Hindlimb muscle (tissue), 1 donor: ENCODE measurements around the gene EZH1. TPM values are rescaled to one million over a fixed set of nuclear protein-coding genes. Genes with fewer than 3 reads are reported as not detected.

Source experiments
- DNase-seq: peaks from one replicate; pipeline ENCODE4 v3.0.0-alpha.2; 2013
- polyA plus RNA-seq: library from polyadenylated mRNA; unstranded; fragments of 120-200 nt; gene quantifications from one replicate; pipeline ENCODE4 v1.2.1, GENCODE V29; 2013; ENCODE audit not compliant: insufficient read length

EZH1 gene
- polyA plus RNA-seq, 1 donor = 27.3 TPM

DNA sequence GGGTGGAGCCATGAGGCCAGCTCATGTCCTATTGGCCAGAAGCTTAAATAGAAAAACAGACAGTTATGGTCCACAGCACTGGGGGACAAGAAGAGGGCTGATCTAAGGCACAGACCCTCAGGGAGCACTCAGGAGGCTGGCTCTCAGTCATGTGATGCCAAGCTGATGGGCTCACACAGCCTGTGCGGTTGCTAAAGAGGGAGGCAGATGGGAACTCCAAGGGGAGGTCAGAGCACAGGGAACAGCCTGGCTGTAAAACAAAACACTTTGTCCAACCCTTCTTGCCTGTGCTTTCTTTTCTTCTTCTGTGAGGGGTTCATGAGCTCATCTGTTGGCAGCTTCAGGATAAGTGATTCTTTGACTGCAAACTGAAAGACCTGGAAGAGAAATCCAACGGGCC is 35.3 kb downstream of the EZH1 start:
- no peak for DNase-seq

DNA sequence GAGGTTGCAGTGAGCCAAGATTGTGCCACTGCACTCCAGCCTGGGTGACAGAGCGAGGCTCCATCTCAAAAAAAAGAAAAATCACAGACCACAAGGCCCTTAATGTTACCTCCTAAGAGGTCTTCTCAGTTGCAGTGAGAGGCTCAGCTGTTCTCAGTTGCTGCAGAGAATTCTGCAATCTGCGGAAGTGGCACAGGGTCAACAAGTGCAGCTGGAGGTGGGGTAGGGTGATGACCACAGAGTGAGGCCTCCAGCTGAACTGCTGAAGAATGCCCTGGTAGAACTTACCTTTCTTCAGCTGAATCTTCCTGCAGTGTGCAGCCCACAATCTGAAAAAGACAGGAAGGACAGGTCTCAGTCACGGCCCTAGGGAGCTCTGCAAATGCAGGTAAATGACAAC is 36.3 kb downstream of the EZH1 start:
- DNase-seq = no peak

DNA sequence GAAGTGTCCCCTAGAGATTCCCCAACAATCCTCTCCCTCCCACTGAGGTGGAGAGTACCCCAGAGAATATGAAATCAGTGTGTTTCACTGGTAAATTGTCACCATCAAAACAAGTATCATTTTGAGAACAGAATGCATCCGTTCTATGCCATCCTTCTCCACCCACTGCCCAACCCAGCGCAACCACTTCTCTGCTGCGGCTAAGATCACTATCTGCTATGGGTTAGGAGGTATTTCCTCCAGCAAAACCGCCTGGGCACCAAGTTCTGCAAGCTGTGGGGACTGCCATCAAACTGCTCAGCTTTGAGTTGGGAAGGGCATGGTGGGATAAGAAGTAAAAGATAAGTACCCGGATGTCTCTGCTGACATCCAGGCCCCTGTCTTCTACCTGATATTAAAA is 38.1 kb downstream of the EZH1 start:
- DNase-seq = no peak

DNA sequence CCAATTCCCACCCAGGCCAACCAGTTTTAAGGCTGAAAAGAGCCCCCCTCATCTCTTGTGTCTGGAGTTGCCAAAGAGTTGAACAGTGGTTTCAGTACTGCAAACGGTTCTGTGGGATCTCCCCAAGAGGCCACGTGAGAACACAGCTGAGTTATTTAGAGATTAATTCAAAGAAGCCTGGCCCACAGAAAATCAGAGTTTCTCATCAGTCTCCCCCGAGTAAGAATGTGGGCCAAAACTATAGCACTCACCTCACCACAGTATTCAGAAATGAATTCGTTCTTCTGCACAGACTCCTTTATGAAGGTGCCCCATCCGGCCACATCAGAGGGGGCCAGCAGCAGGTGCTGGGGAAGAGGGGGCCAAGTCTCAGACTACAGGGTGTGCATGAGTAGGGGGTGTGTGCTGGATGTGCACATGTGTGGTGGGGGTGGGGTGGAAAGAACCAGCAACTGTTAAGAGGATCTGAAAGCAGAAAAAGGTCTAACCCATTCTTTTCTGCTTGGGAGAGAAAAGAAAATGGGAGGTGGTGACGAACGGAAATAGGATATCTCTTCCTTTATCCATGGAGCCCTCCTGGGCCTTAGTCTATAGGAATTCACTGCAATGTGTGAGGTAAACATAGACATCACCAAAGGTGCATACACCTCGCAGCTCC is 39.9 kb downstream of the EZH1 start:
- DNase-seq = no peak

DNA sequence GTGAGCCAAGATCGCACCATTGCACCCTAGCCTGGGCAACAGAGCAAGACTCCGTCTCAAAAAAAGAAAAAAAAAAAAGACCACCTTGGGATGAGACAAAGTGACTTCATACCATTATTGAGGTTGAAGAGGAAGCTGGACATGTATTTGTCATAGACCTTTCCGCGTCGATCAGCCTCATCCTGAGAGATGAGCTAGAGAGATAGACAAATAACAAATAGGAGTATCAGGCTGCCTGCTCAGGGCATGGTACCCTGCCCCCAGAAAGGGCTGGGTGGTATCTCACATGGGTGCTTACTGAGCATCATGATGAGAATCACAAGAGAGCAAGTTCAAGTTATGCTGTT is 40.4 kb downstream of the EZH1 start:
- DNase-seq = no peak

DNA sequence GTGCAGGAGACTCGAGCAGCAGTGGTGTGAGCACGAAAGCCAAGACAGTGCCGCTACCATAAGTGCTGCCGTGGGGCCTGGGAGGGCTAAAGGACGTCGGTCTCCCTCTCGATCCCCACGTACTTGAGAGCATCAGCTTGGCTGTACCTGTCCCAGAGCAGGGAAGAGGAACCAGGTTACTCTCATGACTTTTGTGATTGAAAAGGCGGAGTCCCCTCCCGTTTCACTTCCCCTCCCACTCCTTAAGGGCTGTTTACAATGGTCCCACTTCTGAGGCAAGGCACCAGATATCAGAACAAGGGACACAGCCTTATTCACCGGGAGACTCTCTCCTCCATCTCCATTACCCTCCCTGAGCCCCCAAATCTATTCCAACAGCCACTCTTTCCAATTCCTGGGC is 42.4 kb downstream of the EZH1 start:
- no peak for DNase-seq

DNA sequence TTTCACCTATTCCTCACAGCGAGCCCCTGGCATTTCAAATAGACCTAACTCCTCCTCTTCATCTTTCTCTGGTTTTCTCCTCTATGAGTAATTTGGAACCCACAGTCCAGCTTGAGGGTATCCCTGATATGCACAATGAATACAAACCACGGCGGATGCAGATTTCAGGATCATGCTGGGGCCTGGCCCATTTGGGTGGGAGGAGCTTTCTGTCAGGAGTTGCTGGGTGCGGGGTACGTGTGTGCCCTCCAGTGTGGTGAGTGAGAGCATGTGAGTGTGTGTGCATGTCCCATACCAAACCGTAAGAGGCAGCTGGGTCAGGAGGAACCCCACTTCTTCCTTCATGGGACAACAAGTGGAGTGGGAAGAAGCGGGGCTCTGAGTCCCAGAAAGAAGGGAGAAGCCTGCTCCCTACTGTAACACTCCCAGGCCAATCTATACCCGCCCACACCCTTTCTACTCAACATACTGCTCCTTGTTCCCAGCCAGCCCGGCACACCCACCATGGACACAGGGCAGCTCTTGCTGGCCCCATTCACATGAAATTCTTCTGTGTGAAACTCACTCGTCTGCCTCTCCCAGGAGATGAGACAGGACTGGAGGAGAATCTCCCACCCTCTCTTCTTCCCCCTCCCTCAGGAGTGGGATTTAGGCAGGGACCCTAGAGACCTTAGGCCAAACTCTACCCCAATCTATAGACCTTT is 44.1 kb downstream of the EZH1 start:
- no peak for DNase-seq

DNA sequence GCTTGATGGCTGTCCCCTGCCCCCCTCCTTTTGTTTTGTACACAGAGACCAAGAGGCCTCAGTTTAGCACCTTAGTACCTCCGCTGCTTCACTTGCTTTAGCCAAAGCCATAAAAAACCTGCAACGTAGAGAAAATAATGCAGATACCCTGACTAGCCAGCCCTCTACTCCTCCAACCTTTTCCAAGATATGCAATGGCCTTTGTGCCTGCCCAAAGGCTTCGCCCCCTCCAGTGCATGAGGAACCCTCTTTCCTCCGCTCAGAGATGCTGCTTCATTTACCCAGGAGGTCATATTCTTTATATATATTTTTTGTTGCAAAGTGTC is 45.5 kb downstream of the EZH1 start:
- no peak for DNase-seq

DNA sequence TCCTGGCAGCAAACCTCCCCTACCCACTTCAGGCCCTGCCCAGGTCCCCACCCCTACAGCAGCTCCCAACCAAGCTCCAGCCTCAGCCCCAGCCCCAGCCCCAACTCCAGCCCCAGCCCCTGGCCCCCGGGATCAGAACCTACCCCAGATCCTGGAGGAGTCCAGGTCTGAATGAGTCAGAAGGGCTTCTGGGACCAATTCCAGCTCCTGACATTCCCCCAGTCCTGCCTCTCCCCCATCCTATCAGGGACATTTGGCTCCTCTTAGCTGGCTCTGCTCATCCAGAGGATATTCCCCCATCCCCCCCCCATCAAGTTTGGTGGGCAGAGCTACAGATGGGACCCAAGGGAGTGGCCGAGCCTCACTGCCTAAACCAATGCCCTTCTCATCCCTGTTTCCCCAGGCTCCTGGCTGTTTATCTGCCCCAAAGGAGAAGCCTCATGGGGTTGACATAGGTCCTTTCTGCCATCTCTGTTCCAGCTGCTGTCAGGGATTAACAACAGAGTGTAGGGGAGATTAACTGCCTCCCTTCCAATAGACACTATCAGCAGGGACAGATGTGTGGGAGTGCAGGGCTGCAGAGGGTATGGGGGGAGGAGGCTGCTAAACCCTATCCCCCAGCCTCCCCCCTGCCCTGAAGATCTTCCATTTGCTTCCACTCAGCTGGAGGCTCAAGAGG is 46.0 kb downstream of the EZH1 start:
- no peak for DNase-seq

DNA sequence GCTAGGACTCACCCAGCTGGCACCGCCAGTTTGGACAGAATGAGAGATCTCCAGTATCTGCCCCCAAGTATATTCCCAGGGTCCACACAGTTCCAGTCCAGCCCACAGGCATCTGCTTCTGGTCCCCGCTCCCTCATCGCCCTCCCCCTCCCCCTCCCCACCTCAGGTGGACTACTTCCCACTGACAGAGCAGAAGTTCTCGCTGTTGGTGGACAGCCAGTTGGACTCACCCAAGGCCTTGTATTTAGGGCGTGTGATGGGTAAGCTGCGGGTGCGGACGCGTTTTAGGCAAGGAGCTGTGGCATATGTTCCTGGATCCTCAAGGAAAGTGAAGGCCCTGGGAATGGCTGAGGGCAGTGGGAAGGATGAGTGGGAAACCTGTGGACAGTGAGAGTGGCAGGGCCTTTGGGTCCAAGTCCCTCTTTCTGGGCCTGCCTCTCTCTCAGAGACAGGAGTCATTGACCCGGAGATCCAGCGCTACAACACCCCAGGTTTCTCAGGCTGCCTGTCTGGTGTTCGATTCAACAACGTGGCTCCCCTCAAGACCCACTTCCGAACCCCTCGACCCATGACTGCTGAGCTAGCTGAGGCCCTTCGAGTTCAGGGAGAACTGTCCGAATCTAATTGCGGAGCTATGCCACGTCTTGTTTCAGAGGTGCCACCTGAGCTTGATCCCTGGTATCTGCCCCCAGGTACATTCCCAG is 47.6 kb downstream of the EZH1 start:
- DNase-seq = no peak

DNA sequence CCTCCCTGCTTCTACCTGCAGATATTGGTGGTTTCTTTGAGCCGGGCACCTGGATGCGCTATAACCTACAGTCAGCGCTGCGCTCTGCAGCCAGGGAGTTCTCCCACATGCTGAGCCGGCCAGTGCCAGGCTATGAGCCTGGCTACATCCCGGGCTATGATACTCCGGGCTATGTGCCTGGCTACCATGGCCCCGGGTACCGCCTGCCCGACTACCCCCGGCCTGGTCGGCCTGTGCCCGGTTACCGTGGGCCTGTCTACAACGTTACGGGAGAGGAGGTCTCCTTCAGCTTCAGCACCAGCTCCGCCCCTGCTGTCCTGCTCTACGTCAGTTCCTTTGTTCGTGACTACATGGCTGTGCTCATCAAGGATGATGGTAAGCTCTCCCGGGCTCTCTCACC is 49.3 kb downstream of the EZH1 start:
- DNase-seq = no peak

DNA sequence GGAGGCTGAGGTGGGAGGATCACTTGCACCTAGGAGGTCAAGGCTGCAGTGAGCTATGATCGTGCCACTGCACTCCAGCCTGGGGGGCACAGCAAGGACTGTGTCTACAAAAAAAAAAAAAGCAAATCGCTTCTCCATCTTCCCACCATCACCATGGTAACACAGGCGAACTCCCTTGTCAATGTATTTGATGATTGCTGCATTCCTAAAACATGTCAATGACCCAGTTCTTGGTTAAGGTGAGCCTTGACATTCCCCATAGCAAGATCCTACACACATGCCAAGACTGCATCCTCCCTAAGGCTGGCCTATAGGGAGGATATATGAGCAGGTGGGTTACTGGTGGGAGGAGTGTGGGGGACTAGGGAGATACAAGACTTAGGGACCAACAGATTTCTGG is 50.3 kb downstream of the EZH1 start:
- no peak for DNase-seq

DNA sequence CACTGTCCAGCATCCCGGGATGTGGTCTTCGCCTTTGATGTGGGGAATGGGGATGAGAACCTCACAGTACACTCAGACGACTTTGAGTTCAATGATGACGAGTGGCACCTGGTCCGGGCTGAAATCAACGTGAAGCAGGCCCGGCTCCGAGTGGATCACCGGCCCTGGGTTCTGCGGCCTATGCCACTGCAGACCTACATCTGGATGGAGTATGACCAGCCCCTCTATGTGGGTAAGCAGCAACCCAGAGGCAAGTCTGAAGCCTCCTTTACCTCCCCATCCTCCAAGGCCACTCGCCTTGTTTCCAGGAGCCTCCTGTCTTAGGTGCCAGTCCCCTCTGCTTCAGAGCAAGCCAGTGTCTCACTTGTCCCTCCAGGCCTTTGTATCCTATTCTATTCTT is 52.4 kb downstream of the EZH1 start:
- no peak for DNase-seq

DNA sequence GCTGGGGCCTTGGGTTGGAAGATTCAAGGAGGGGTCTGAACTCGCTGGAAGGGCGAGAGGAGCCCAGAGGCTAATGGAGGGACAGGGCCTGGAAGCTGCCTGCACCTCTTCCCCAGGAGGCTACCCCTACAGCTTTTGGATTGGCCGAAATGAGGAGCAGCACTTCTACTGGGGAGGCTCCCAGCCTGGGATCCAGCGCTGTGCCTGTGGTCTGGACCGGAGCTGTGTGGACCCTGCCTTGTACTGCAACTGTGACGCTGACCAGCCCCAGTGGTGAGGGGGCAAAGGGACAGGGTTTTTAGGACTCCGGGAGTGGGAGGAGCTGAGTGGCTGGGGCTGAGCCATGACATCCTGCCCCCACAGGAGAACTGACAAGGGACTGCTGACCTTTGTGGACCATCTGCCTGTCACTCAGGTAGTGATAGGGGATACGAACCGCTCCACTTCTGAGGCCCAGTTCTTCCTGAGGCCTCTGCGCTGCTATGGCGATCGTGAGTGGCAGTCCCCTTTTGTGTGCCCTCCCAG is 53.8 kb downstream of the EZH1 start:
- DNase-seq = no peak

DNA sequence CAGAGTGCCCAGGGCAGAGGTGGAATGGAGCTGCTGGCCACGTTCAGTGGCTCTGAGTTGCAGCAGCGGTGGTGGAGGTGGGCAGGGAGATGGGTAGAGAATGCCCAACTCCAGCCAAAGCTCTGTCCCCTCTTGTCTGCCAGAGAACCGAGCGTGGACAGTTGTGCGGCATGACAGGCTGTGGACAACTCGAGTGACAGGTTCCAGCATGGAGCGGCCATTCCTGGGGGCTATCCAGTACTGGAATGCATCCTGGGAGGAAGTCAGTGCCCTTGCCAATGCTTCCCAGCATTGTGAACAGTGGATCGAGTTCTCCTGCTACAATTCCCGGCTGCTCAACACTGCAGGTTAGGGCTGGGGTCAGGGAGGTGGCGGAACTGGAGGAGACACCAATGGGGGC is 54.2 kb downstream of the EZH1 start:
- no peak for DNase-seq

DNA sequence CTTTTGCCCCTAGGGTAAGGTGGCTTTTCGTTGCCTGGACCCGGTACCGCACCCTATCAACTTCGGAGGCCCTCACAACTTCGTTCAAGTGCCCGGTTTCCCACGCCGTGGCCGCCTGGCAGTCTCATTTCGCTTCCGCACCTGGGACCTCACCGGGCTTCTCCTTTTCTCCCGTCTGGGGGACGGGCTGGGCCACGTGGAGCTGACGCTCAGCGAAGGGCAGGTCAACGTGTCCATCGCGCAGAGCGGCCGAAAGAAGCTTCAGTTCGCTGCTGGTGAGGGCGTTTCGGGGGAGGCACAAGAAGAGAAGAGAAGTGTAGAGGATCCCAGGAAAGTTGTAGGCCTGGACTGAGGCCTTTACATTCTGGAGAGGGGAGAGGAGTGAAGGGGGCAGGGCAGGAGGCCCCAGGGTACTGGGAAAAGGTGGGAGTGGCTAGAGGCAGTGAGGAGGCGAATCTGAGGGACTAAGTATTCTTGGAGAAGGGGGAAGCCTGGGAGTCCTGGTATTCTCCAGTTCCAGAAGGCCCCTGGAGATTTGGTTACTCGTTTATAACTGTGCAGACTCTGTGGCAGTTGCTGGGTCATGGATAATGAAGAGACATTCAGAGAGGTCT is 57.0 kb downstream of the EZH1 start:
- DNase-seq = no peak

DNA sequence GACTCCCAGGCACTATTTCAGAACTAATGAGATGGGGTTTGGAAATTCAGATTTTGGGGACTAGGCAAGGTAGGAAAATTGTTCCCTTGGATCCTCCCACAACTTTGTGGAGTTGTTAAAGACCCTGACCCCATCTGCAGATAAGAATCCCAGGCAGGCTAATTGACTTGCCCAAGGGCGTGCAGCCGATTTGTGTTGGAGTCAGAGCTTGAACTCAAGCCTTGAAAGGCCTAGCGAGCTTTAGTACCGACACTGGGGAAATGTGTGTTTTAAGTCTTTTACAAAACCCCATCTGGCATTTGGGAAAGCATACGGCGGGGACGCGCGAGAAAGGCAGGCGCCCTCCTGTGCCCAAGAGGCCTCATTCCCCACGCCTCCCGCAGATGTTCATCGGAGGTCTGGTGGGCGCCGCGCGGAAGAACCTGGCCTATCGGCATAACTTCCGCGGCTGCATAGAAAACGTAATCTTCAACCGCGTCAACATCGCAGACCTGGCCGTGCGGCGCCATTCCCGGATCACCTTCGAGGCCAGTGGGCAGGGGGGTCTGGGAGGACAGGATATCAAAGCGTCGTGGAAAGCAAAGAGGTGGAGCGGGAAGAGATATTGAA is 58.2 kb downstream of the EZH1 start:
- DNase-seq = no peak

DNA sequence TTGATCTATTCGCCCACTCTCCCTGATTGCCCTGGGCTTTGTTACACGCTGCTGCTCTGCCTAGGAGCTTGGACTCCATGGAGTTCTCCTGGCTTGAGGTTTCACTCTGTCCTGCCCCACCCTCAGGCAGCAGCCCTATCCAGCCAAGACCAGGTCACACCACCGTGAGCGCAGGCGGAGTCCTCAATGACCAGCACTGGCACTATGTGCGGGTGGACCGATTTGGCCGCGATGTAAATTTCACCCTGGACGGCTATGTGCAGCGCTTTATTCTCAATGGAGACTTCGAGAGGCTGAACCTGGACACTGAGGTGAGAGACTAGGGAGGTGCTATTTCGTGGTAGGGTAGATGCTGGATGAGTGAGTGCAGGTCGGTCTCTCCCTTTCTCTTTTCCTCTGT is 59.0 kb downstream of the EZH1 start:
- DNase-seq = no peak

DNA sequence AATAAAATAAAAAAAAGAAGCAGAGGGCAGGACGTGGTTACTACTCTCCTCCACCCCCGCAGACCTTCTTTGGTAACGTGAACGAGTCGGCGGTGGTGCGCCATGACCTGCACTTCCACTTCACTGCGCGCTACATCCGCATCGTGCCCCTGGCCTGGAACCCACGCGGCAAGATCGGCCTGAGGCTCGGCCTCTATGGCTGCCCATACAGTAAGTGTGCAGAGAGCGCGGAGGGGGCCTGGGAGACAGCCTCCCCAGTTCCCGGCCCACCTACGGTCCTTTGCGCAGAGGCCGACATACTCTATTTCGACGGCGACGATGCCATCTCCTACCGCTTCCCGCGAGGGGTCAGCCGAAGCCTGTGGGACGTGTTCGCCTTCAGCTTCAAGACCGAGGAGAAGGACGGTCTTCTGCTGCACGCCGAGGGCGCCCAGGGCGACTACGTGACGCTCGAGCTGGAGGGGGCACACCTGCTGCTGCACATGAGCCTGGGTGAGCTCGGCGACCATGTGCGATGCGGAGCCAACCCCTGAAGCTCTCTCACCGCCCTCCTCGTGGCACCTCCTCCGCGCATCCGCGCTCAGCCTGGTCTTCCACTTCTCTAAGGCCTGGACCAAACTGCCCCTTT is 59.8 kb downstream of the EZH1 start:
- no peak for DNase-seq

DNA sequence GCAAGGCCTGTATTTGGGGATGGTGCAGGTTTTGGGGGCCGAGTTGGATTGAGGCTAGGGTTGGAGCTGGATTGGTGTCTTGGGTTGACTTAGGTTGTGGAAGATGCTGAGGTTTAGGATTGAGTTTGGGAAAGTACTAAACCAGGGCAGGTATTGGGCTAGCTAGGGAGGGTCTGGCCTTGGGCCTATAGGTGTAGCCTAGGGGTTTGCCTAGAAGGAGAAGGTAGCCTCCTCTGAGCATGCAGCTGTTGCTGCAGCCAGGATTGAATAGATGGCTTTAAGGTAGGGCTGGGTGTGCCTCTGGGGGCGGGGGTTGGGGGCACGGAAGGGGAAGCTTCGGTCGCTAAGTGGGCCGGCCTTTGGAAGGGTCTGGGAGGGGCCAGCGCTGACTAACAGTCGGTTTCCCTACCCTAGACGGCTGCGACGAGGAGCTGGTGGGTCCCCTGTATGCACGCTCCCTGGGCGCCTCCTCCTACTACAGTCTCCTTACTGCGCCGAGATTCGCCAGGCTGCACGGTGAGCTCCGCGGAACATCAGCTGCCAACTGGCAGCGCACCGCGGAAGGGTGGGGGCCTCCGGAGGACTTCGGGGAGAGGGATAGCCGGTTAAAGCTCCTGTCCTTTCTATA is 61.3 kb downstream of the EZH1 start:
- peak; percentile 59 for DNase-seq

DNA sequence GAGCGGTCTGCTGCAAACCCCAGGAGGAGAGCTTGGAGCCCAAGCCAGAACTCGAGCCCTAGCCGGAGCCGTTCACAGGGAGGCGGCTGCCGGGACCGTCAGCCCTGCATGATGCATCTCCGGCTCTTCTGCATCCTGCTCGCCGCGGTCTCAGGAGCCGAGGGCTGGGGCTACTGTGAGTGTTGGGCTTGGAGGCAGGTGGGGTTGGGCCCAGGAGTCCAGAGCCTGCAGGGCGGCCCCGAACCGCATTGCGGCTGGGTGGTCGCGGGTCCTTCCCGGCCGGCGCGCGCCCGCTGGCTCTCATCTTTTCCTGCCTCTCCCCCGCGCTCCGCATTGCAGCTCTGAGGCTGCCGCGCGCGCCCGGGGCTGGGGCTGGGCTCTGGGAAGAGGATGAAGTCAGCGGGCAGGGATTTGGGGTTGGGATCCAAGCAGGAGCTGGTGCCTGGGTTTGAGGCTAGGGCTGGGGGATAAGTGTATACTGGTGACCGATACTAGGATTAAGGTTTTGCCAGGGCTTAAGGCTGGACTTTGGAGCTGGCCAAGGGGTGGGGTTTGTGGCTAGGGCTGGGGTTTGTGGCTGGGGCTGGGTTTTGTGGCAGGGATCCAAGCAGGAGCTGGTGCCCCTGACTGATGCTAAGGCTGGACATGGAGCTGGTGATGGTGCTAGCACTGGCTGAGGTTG is 62.0 kb downstream of the EZH1 start:
- peak; percentile 69 for DNase-seq
